GM23338 (cell line): Measurements from ENCODE around the gene PAX5. TPM values are rescaled to one million over a fixed set of nuclear protein-coding genes. Genes with fewer than 3 reads are reported as not detected.

ENCODE experiments used
- ATAC-seq: fragments of 200-7000 bp; cut with Tn5 transposase; 3 replicates; pipeline ENCODE4 v1.9.1; 2020
- DNase-seq: peaks from one replicate; pipeline ENCODE4 v3.0.0-alpha.2; 2015; ENCODE audit warnings: low spot score
- H2AFZ ChIP-seq: fragments of 200-600 bp; sonication (generic); 2 replicates; pipeline ENCODE4 v1.8.0; 2016; ENCODE audit warnings: antibody characterized with exemption, mild to moderate bottlenecking, moderate library complexity
- H3F3A ChIP-seq: fragments of 200-600 bp; sonication (generic); replicated peaks from 2 replicates; pipeline ENCODE4 v1.8.0; 2017; ENCODE audit warnings: antibody characterized with exemption, mixed run types, low read depth
- H3K27ac ChIP-seq: fragments of 200-600 bp; sonication (generic); 2 replicates; pipeline ENCODE4 v1.6.1; 2016; ENCODE audit warnings: low read depth
- H3K27me3 ChIP-seq: fragments of 200-600 bp; sonication (generic); 2 replicates; pipeline ENCODE4 v1.8.0; 2016; ENCODE audit warnings: mild to moderate bottlenecking, mixed run types, moderate library complexity; ENCODE audit not compliant: insufficient read depth
- H3K36me3 ChIP-seq: fragments of 200-600 bp; sonication (generic); 2 replicates; pipeline ENCODE4 v1.8.0; 2016; ENCODE audit warnings: mild to moderate bottlenecking; ENCODE audit not compliant: insufficient read depth
- H3K4me1 ChIP-seq: fragments of 200-600 bp; sonication (generic); 2 replicates; pipeline ENCODE4 v1.8.0; 2016; ENCODE audit warnings: mild to moderate bottlenecking, moderate library complexity; ENCODE audit not compliant: insufficient read depth
- H3K4me2 ChIP-seq: fragments of 200-600 bp; sonication (generic); 2 replicates; pipeline ENCODE4 v1.7.1; 2017; ENCODE audit warnings: mixed run types
- H3K4me3 ChIP-seq: fragments of 200-600 bp; sonication (generic); 2 replicates; pipeline ENCODE4 v1.6.1; 2016; ENCODE audit warnings: mixed run types
- H3K79me2 ChIP-seq: fragments of 200-600 bp; sonication (generic); replicated peaks from 2 replicates; pipeline ENCODE4 v1.8.0; 2017; ENCODE audit warnings: mild to moderate bottlenecking; ENCODE audit not compliant: insufficient read depth
- H3K9me2 ChIP-seq: fragments of 200-600 bp; sonication (generic); 2 replicates; pipeline ENCODE4 v1.8.0; 2017; ENCODE audit not compliant: insufficient read depth
- H4K20me1 ChIP-seq: fragments of 200-600 bp; sonication (generic); replicated peaks from 2 replicates; pipeline ENCODE4 v1.8.0; 2017; ENCODE audit warnings: mild to moderate bottlenecking; ENCODE audit not compliant: insufficient read depth
- H3K27ac Mint-ChIP-seq: 2 replicates; pipeline ENCODE4 v1.8.0; 2020; ENCODE audit warnings: inconsistent platforms, mild to moderate bottlenecking, moderate library complexity, mixed read lengths
- H3K27me3 Mint-ChIP-seq: 3 replicates; pipeline ENCODE4 v1.8.0; 2022; ENCODE audit warnings: low read depth, mild to moderate bottlenecking, moderate library complexity, mixed read lengths, inconsistent platforms; ENCODE audit not compliant: insufficient read depth, poor library complexity
- H3K36me3 Mint-ChIP-seq: 3 replicates; pipeline ENCODE4 v1.8.0; 2021; ENCODE audit warnings: low read depth, mild to moderate bottlenecking, inconsistent platforms, moderate library complexity, mixed read lengths
- H3K4me1 Mint-ChIP-seq: 3 replicates; pipeline ENCODE4 v1.8.0; 2020; ENCODE audit warnings: mild to moderate bottlenecking, inconsistent platforms, mixed read lengths
- H3K4me3 Mint-ChIP-seq: 3 replicates; pipeline ENCODE4 v1.8.0; 2021; ENCODE audit warnings: moderate library complexity, mild to moderate bottlenecking, inconsistent platforms, mixed read lengths
- H3K9me3 Mint-ChIP-seq: 3 replicates; pipeline ENCODE4 v1.8.0; 2020; ENCODE audit warnings: moderate library complexity, mild to moderate bottlenecking, inconsistent platforms, mixed read lengths
- CREB1 ChIP-seq: fragments of 250-450 bp; sonication (Bioruptor Pico); IDR thresholded peaks from 2 replicates; pipeline ENCODE4 v1.5.0; 2020; ENCODE audit warnings: low read depth, mild to moderate bottlenecking, moderate library complexity
- EZH2 ChIP-seq: fragments of 200-600 bp; sonication (generic); IDR thresholded peaks from one replicate; pipeline ENCODE4 v1.8.0; 2017; ENCODE audit warnings: antibody characterized with exemption, mild to moderate bottlenecking, low read depth; ENCODE audit not compliant: unreplicated experiment
- EZH2phosphoT487 ChIP-seq: fragments of 200-600 bp; sonication (generic); IDR thresholded peaks from one replicate; pipeline ENCODE4 v1.8.1; 2018; ENCODE audit warnings: antibody characterized with exemption; ENCODE audit not compliant: unreplicated experiment
- JUNB ChIP-seq: IDR thresholded peaks from one replicate; pipeline ENCODE4 v1.6.1; 2016; ENCODE audit warnings: antibody characterized with exemption; ENCODE audit not compliant: unreplicated experiment
- NANOG ChIP-seq: IDR thresholded peaks from 2 replicates; pipeline ENCODE4 v1.6.1; 2016; ENCODE audit warnings: antibody characterized with exemption, borderline replicate concordance
- POLR2AphosphoS5 ChIP-seq: IDR thresholded peaks from 2 replicates; pipeline ENCODE4 v1.6.1; 2016; ENCODE audit warnings: antibody characterized with exemption, low read depth
- STAT1 ChIP-seq: IDR thresholded peaks from one replicate; pipeline ENCODE4 v1.6.1; 2016; ENCODE audit warnings: antibody characterized with exemption; ENCODE audit not compliant: unreplicated experiment
- ZNF114 ChIP-seq: fragments of 250-450 bp; sonication (Bioruptor Pico); IDR thresholded peaks from 2 replicates; pipeline ENCODE4 v1.5.0; 2020; ENCODE audit warnings: mild to moderate bottlenecking, moderate library complexity
- ZNF331 ChIP-seq: fragments of 250-450 bp; sonication (Bioruptor Pico); IDR thresholded peaks from 2 replicates; pipeline ENCODE4 v1.5.0; 2020; ENCODE audit warnings: low read depth, mild to moderate bottlenecking, moderate library complexity
- polyA plus RNA-seq: library from polyadenylated mRNA; unstranded; fragments of >200 nt; fragmentation: Nextera tagmentation; extraction: Ambion mirVana; gene quantifications from 2 replicates; pipeline ENCODE4 v1.2.1, GENCODE V29; 2016
- total RNA-seq: library from RNA; depleted of rRNA; stranded (reverse); fragments of >200 nt; shearing (Covaris generic); gene quantifications from 2 replicates; pipeline ENCODE4 v1.2.3, GENCODE V29; 2014
- TF ChIP-seq, protein P1 (sequence below), 2 experiments: fragments of 200-600 bp in 1 of 2; sonication (generic) in 1 of 2; conservative IDR thresholded peaks; 2 replicates each; pipeline versions ENCODE4 v1.5.1 to v1.6.1; 2016 to 2017; ENCODE audit warnings: antibody characterized with exemption in 2 of 2, low read depth in 2 of 2, mild to moderate bottlenecking in 2 of 2, moderate library complexity in 1 of 2
- TF ChIP-seq, protein P2 (sequence below): fragments of 250-450 bp; sonication (Bioruptor Pico); IDR thresholded peaks from 2 replicates; pipeline ENCODE4 v1.5.0; 2020; ENCODE audit warnings: mild to moderate bottlenecking, moderate library complexity
- TF ChIP-seq, protein P3 (sequence below): IDR thresholded peaks from one replicate; pipeline ENCODE4 v1.6.1; 2018; ENCODE audit warnings: antibody characterized with exemption; ENCODE audit not compliant: unreplicated experiment

Gene PAX5
- total and polyA plus RNA-seq, 2 experiments from 2014 or later: 0.17 to 0.60 TPM

- H3K4me3 ChIP-seq: no peak overlapping the region
- H3K79me2 ChIP-seq: no peaks in the 10 kb centered on the region
- H3K27me3 Mint-ChIP-seq: peaks cover 3% of the 10 kb centered on the region
- DNase-seq: no peak
- no peaks in the 10 kb centered on the region for H4K20me1 ChIP-seq
- no peak for TF ChIP-seq POLR2AphosphoS5
- no peak for TF ChIP-seq CREB1 (CRISPR knock-in tag)
- TF ChIP-seq NANOG: no peak
- TF ChIP-seq ZNF331: no peak
- TF ChIP-seq JUNB: no peak
- TF ChIP-seq, protein P1, sequence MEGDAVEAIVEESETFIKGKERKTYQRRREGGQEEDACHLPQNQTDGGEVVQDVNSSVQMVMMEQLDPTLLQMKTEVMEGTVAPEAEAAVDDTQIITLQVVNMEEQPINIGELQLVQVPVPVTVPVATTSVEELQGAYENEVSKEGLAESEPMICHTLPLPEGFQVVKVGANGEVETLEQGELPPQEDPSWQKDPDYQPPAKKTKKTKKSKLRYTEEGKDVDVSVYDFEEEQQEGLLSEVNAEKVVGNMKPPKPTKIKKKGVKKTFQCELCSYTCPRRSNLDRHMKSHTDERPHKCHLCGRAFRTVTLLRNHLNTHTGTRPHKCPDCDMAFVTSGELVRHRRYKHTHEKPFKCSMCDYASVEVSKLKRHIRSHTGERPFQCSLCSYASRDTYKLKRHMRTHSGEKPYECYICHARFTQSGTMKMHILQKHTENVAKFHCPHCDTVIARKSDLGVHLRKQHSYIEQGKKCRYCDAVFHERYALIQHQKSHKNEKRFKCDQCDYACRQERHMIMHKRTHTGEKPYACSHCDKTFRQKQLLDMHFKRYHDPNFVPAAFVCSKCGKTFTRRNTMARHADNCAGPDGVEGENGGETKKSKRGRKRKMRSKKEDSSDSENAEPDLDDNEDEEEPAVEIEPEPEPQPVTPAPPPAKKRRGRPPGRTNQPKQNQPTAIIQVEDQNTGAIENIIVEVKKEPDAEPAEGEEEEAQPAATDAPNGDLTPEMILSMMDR (conservative IDR thresholded peaks at IDR 0.05; ENCODE audit: low read depth in 2 of 2): no peak
- TF ChIP-seq, protein P2, sequence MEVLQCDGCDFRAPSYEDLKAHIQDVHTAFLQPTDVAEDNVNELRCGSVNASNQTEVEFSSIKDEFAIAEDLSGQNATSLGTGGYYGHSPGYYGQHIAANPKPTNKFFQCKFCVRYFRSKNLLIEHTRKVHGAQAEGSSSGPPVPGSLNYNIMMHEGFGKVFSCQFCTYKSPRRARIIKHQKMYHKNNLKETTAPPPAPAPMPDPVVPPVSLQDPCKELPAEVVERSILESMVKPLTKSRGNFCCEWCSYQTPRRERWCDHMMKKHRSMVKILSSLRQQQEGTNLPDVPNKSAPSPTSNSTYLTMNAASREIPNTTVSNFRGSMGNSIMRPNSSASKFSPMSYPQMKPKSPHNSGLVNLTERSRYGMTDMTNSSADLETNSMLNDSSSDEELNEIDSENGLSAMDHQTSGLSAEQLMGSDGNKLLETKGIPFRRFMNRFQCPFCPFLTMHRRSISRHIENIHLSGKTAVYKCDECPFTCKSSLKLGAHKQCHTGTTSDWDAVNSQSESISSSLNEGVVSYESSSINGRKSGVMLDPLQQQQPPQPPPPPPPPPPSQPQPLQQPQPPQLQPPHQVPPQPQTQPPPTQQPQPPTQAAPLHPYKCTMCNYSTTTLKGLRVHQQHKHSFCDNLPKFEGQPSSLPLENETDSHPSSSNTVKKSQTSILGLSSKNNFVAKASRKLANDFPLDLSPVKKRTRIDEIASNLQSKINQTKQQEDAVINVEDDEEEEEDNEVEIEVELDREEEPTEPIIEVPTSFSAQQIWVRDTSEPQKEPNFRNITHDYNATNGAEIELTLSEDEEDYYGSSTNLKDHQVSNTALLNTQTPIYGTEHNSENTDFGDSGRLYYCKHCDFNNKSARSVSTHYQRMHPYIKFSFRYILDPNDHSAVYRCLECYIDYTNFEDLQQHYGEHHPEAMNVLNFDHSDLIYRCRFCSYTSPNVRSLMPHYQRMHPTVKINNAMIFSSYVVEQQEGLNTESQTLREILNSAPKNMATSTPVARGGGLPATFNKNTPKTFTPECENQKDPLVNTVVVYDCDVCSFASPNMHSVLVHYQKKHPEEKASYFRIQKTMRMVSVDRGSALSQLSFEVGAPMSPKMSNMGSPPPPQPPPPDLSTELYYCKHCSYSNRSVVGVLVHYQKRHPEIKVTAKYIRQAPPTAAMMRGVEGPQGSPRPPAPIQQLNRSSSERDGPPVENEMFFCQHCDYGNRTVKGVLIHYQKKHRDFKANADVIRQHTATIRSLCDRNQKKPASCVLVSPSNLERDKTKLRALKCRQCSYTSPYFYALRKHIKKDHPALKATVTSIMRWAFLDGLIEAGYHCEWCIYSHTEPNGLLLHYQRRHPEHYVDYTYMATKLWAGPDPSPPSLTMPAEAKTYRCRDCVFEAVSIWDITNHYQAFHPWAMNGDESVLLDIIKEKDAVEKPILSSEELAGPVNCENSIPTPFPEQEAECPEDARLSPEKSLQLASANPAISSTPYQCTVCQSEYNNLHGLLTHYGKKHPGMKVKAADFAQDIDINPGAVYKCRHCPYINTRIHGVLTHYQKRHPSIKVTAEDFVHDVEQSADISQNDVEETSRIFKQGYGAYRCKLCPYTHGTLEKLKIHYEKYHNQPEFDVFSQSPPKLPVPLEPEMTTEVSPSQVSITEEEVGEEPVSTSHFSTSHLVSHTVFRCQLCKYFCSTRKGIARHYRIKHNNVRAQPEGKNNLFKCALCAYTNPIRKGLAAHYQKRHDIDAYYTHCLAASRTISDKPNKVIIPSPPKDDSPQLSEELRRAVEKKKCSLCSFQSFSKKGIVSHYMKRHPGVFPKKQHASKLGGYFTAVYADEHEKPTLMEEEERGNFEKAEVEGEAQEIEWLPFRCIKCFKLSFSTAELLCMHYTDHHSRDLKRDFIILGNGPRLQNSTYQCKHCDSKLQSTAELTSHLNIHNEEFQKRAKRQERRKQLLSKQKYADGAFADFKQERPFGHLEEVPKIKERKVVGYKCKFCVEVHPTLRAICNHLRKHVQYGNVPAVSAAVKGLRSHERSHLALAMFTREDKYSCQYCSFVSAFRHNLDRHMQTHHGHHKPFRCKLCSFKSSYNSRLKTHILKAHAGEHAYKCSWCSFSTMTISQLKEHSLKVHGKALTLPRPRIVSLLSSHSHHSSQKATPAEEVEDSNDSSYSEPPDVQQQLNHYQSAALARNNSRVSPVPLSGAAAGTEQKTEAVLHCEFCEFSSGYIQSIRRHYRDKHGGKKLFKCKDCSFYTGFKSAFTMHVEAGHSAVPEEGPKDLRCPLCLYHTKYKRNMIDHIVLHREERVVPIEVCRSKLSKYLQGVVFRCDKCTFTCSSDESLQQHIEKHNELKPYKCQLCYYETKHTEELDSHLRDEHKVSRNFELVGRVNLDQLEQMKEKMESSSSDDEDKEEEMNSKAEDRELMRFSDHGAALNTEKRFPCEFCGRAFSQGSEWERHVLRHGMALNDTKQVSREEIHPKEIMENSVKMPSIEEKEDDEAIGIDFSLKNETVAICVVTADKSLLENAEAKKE (CRISPR knock-in tag): no peak
- no peak for TF ChIP-seq EZH2
- TF ChIP-seq STAT1: no peak
- TF ChIP-seq EZH2phosphoT487: no peak
- TF ChIP-seq ZNF114: no peak
- TF ChIP-seq, protein P3, sequence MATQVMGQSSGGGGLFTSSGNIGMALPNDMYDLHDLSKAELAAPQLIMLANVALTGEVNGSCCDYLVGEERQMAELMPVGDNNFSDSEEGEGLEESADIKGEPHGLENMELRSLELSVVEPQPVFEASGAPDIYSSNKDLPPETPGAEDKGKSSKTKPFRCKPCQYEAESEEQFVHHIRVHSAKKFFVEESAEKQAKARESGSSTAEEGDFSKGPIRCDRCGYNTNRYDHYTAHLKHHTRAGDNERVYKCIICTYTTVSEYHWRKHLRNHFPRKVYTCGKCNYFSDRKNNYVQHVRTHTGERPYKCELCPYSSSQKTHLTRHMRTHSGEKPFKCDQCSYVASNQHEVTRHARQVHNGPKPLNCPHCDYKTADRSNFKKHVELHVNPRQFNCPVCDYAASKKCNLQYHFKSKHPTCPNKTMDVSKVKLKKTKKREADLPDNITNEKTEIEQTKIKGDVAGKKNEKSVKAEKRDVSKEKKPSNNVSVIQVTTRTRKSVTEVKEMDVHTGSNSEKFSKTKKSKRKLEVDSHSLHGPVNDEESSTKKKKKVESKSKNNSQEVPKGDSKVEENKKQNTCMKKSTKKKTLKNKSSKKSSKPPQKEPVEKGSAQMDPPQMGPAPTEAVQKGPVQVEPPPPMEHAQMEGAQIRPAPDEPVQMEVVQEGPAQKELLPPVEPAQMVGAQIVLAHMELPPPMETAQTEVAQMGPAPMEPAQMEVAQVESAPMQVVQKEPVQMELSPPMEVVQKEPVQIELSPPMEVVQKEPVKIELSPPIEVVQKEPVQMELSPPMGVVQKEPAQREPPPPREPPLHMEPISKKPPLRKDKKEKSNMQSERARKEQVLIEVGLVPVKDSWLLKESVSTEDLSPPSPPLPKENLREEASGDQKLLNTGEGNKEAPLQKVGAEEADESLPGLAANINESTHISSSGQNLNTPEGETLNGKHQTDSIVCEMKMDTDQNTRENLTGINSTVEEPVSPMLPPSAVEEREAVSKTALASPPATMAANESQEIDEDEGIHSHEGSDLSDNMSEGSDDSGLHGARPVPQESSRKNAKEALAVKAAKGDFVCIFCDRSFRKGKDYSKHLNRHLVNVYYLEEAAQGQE: no peak
- H3K4me2 ChIP-seq: no peak overlapping the region
- H3K4me3 Mint-ChIP-seq: no peak overlapping the region; the same call in 2 of the 3 replicates
- no peaks in the 10 kb centered on the region for H3F3A ChIP-seq
- no peak overlapping the region for H3K27ac Mint-ChIP-seq
- H3K4me1 ChIP-seq: no peaks in the 10 kb centered on the region
- H2AFZ ChIP-seq: no peak overlapping the region; the same call in 1 of the 2 replicates
- H3K27me3 ChIP-seq: no peaks in the 10 kb centered on the region
- H3K27ac ChIP-seq: no peak overlapping the region
- no peaks in the 10 kb centered on the region; the same call in 2 of the 3 replicates for H3K9me3 Mint-ChIP-seq
- no peaks in the 10 kb centered on the region; the same call in 2 of the 3 replicates for H3K36me3 Mint-ChIP-seq
- peaks cover 20% of the 10 kb centered on the region for H3K4me1 Mint-ChIP-seq
- no peak for ATAC-seq
- no peaks in the 10 kb centered on the region for H3K36me3 ChIP-seq
- no peaks in the 10 kb centered on the region for H3K9me2 ChIP-seq
Observed at GRCh38 chr9:36899406-36899805, 134.7 kb downstream of the PAX5 start.
